ENCODE data around the gene PHF13. TPM values are rescaled to one million over a fixed set of nuclear protein-coding genes. Genes with fewer than 3 reads are reported as not detected.

Gene PHF13
- total RNA-seq, 3 donors from 2014 or later (not counting 1 experiment from before 2014, with no cell fraction given), result 7.3 to 14.2 (median 10.9) TPM

DNA sequence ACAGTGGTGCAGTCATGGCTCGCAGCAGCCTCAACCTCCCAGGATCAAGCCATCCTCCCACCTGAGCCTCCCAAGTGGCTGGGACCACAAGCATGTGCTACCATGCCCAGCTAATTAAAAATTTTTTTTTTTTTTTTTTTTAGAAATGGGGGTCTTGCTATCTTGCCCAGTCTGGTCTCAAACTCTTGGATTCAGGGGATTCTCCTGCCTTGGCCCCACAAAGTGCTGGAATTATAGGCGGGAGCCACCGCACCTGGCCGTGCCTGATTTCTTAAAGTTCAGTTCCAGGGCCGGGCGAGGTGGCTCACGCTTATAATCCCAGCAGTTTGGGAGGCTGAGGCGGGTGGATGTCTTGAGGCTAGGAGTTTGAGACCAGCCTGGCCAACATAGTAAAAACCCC, 17.5 kb downstream of the PHF13 start:
- no peaks in the 10 kb centered on the region for H3K9me3 ChIP-seq (ENCODE audit: control insufficient read depth, insufficient read depth, low read length)
- peaks cover 26 to 28% of the 10 kb centered on the region in 2 donors for H3K4me1 Mint-ChIP-seq

DNA sequence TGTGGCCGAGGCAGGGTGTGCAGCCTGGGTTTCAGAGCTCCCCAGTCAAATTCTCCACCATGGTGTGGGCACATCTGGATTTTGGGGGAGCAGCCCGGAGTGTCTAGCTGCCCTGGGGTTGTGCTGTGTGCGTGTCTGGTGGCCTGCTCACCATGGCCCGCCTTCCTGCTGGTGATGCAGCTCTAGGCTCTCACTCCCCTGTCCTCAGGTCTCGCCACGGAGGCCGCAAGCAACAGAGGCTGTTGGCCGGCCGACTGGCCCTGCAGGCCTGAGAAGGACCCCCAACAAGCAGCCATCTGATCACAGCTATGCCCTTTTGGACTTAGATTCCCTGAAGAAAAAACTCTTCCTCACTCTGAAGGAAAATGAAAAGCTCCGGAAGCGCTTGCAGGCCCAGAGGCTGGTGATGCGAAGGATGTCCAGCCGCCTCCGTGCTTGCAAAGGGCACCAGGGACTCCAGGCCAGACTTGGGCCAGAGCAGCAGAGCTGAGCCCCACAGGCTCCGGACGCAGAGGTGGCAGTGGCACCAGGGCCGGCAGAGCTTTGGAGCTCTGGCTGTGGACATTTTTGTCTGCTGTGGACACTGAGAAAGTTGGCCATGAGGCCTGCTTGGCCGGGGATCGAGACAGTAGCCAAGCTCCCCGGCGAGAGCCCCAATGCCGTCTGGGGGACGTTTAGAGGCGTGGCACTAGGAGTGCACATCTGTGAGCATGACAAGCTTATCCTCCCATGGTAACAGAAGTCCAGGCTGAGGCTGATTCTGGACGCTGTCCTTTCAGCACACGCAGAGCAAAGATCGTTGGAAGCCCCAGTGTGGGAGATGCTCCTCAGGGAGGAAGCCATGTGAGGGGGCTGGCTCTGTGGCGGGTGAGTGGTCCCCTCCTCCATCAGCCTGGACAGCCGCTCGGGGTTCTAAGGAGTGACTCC, 19.3 kb downstream of the PHF13 start:
- H3K4me3 Mint-ChIP-seq, result no peak overlapping the region
- WGBS (ENCODE audit: insufficient coverage), result 97% methylated on average over 28 of the region's 30 CpGs
- intact Hi-C loops (cut with micrococcal nuclease), result no loop called here
- H3K9me3 Mint-ChIP-seq, result no peaks in the 10 kb centered on the region
- no peak for TF ChIP-seq CTCF (IDR thresholded peaks at IDR 0.05)
- ATAC-seq (no peak), DNase-seq (no peak)
- no peak overlapping the region for H3K27ac ChIP-seq (ENCODE audit: low read length)
- H3K4me1 Mint-ChIP-seq, result peaks cover 8 to 13% of the 10 kb centered on the region in 2 donors
- H3K9me3 ChIP-seq (ENCODE audit: control insufficient read depth, insufficient read depth, low read length), result no peaks in the 10 kb centered on the region
- no peaks in the 10 kb centered on the region for H3K27me3 Mint-ChIP-seq (ENCODE audit: low read depth in 2 of 2)
- H3K4me1 ChIP-seq (ENCODE audit: control insufficient read depth, insufficient read depth, low read length), result no peaks in the 10 kb centered on the region
- H3K4me3 ChIP-seq (ENCODE audit: low read length), result no peak overlapping the region
- peaks cover 66% of the 10 kb centered on the region for H3K36me3 ChIP-seq (ENCODE audit: control insufficient read depth, insufficient read depth, low read length)
- no peaks in the 10 kb centered on the region for H3K27me3 ChIP-seq (ENCODE audit: control insufficient read depth, insufficient read depth, low read length)
- no peak overlapping the region for H3K27ac Mint-ChIP-seq
- no peaks in the 10 kb centered on the region for H3K36me3 Mint-ChIP-seq

More for the DNA sequence above, 17.5 kb downstream of the PHF13 start:
- TF ChIP-seq CTCF (IDR thresholded peaks at IDR 0.05), result no peak
- WGBS (ENCODE audit: insufficient coverage), result 99% methylated on average over 8 of the region's 8 CpGs
- intact Hi-C loops (cut with micrococcal nuclease), result no loop called here
- no peak overlapping the region for H3K27ac Mint-ChIP-seq
- H3K27me3 Mint-ChIP-seq (ENCODE audit: low read depth in 2 of 2), result no peaks in the 10 kb centered on the region
- no peak overlapping the region for H3K4me3 Mint-ChIP-seq
- no peak for ATAC-seq
- no peaks in the 10 kb centered on the region for H3K36me3 Mint-ChIP-seq
- H3K36me3 ChIP-seq (ENCODE audit: control insufficient read depth, insufficient read depth, low read length), result peaks cover 53% of the 10 kb centered on the region
- peaks cover 11% of the 10 kb centered on the region for H3K4me1 ChIP-seq (ENCODE audit: control insufficient read depth, insufficient read depth, low read length)
- no peaks in the 10 kb centered on the region for H3K9me3 Mint-ChIP-seq
- no peaks in the 10 kb centered on the region for H3K27me3 ChIP-seq (ENCODE audit: control insufficient read depth, insufficient read depth, low read length)
- no peak overlapping the region for H3K27ac ChIP-seq (ENCODE audit: low read length)
- no peak overlapping the region for H3K4me3 ChIP-seq (ENCODE audit: low read length)
- DNase-seq, result no peak

DNA sequence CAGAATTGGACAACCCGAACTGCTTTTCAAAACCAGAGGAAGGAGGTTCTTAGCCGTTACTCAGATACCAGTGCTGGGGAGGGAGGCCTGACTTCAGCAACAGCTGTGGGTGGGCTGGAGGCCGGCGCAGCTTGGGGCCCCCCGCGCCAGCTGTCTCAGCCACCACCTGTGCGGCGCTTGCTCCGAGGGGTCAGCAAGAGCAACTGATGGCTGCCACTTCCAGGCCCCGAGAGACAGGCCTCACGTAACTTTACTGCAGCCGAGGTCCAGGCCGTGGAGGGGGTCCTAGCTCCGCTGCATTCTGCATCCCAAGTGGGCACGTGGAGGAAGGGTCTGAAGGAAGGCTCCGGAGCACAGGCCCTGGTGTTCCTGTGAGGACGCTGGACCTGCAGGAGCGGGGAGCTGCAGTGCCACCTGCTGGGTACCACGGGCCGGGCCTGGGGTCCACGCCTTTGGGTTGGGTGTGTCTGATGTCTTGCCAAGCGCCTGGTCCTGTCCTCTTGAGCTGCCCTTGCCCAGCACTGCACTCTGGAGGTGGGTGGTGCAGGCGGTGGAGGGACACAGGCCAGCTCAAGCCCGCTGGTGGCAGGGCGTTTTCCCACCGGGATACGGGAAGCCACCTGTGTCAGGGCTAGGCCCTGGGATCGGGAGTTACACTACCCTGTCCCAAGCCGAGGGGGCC, 21.0 kb downstream of the PHF13 start:
- H3K36me3 ChIP-seq (ENCODE audit: control insufficient read depth, insufficient read depth, low read length), result peaks cover 60% of the 10 kb centered on the region
- DNase-seq, result peak in 1 of 2 donors; percentile 58
- H3K27me3 Mint-ChIP-seq (ENCODE audit: low read depth in 2 of 2), result no peaks in the 10 kb centered on the region

More for the DNA sequence above, 21.0 kb downstream of the PHF13 start:
- Histone ChIP-seq H3K27me3 (ENCODE audit: control insufficient read depth, insufficient read depth, low read length) (no peaks in the 10 kb centered on the region), H3K4me1 (ENCODE audit: control insufficient read depth, insufficient read depth, low read length) (no peaks in the 10 kb centered on the region), H3K4me3 (ENCODE audit: low read length) (no peak overlapping the region), H3K27ac (ENCODE audit: low read length) (no peak overlapping the region), H3K9me3 (ENCODE audit: control insufficient read depth, insufficient read depth, low read length) (no peaks in the 10 kb centered on the region)
- 86% methylated on average over 29 of the region's 29 CpGs for WGBS (ENCODE audit: insufficient coverage)
- peak in 1 of 3 donors; percentile 55 for ATAC-seq
- Mint-ChIP-seq H3K9me3 (no peaks in the 10 kb centered on the region), H3K36me3 (no peaks in the 10 kb centered on the region), H3K4me1 (peaks cover 2 to 7% of the 10 kb centered on the region in 2 donors), H3K4me3 (no peak overlapping the region), H3K27ac (peak overlapping the region in 1 of 2 donors; percentile 38)
- intact Hi-C loops (cut with micrococcal nuclease), result no loop called here
- no peak for TF ChIP-seq CTCF (IDR thresholded peaks at IDR 0.05)
